SK-N-SH treated with all-trans-retinoic acid at 6 μM for 48 hours (cell line): ENCODE results near the gene FXYD4.

ENCODE experiments used
- CSDC2 ChIP-seq: fragments of 250-450 bp; sonication (Bioruptor Pico); IDR thresholded peaks from 2 replicates; pipeline ENCODE4 v1.5.0; 2020; ENCODE audit warnings: mild to moderate bottlenecking, moderate library complexity
- ZFP3 ChIP-seq: fragments of 250-450 bp; sonication (Bioruptor Pico); IDR thresholded peaks from 2 replicates; pipeline ENCODE4 v1.5.0; 2020; ENCODE audit warnings: mild to moderate bottlenecking, moderate library complexity
- ZNF565 ChIP-seq: fragments of 450-650 bp; formaldehyde crosslinking; conservative IDR thresholded peaks from 2 replicates; pipeline ENCODE4 v1.5.0; 2020; ENCODE audit warnings: low read depth, mild to moderate bottlenecking, moderate library complexity
- TF ChIP-seq, protein P1 (sequence below): fragments of 250-450 bp; sonication (Bioruptor Pico); IDR thresholded peaks from 2 replicates; pipeline ENCODE4 v1.5.1; 2020; ENCODE audit warnings: low read depth, mild to moderate bottlenecking, moderate library complexity

DNA sequence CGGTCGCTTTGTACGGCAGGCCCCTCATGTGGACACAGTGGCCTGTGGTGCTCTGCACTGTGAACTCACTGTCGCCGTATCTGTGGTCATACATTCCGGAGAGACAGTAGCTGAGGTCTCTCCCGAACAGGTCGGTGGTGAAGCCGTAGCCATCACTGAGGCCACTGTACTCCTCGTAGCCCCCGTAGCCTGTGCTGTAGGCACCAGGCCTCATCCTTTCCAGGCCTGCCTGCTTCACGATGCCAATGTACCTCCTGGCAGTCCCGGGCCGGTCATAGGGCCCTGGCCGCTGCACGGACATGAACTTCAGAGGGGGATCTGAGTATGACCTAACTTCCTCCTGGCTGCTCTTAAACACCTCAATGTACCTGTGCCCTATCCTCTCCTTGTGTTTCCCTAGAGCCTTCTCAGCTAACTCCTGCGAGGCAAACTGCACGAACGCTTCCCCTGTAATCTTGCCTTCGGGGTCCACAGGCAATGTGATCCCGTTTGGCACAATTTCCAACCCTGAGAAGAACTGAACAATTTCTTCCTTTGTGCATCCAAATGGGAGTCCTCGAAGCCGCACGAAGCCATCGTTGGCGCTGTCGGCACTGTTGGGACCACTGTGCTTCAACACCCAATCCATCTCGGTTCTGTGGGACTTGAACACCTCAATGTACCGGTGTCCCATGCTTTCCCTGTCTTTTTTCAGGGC, 15.7 kb downstream of the FXYD4 start:
- TF ChIP-seq, protein P1, sequence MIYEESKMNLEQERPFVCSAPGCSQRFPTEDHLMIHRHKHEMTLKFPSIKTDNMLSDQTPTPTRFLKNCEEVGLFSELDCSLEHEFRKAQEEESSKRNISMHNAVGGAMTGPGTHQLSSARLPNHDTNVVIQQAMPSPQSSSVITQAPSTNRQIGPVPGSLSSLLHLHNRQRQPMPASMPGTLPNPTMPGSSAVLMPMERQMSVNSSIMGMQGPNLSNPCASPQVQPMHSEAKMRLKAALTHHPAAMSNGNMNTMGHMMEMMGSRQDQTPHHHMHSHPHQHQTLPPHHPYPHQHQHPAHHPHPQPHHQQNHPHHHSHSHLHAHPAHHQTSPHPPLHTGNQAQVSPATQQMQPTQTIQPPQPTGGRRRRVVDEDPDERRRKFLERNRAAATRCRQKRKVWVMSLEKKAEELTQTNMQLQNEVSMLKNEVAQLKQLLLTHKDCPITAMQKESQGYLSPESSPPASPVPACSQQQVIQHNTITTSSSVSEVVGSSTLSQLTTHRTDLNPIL: no peak
- TF ChIP-seq ZNF565 (CRISPR knock-in tag) (no peak), ZFP3 (no peak), CSDC2 (no peak)
